Epithelial cell of esophagus (primary cell): ENCODE data around the gene TYRO3.

Experiments
- DNase-seq: peaks from one replicate; pipeline ENCODE4 v3.0.0; 2010; ENCODE audit warnings: low read depth
- H3K4me3 ChIP-seq: 2 replicates; pipeline ENCODE4 v1.5.1; 2011; ENCODE audit warnings: mild to moderate bottlenecking, low read length, control low read depth
- TF ChIP-seq, protein P1 (sequence below): IDR thresholded peaks from 2 replicates; pipeline ENCODE4 v1.5.1; 2011; ENCODE audit warnings: low read depth, mild to moderate bottlenecking, low read length, control low read depth, inconsistent platforms; ENCODE audit not compliant: insufficient read depth; ENCODE audit errors: missing control alignments

Gene TYRO3

DNA sequence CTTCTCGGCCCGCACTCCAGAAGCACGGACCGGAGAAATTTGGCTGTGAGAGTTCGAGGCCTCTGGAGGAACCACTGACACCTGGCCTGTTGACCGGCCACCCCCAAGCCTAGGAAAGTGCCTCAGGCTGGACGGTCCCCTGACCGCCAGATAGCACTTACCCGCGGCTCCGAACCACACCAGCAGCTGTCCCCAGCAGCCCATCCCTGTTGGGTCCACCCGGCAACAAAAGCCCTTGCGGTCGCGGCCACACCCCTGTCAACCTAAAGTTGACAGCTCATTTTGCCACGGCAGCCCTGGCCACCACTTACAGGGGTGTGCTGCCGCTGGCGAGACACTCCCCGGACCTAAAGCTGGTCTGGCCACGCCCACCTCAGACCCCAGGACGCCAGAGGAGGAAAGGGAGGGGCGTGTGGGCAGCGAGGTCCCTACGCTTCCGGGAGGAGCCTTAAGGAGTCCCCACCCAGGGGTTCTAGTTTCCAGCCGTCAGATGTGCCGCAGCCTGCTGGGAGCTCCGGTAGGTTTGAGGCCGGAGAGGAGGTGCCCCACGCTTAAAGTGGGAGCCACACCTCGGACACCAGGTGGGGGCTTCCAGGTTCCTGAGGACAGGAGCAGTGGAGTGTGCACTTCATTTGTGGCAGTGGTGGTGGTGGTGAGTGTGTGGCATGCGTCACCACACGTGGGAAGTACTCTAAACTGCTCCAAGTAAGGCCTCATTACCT lies 45.3 kb upstream of the TYRO3 start, which contains the start of gene LTK:
Gene LTK, minus strand, starts transcription at position 322 of the 722 bp plus-strand sequence. Its CDS starts 118 bp downstream, at position 204.
- no peak for DNase-seq
- H3K4me3 ChIP-seq: no peak within 1 kb of the TSS
- TF ChIP-seq, protein P1, sequence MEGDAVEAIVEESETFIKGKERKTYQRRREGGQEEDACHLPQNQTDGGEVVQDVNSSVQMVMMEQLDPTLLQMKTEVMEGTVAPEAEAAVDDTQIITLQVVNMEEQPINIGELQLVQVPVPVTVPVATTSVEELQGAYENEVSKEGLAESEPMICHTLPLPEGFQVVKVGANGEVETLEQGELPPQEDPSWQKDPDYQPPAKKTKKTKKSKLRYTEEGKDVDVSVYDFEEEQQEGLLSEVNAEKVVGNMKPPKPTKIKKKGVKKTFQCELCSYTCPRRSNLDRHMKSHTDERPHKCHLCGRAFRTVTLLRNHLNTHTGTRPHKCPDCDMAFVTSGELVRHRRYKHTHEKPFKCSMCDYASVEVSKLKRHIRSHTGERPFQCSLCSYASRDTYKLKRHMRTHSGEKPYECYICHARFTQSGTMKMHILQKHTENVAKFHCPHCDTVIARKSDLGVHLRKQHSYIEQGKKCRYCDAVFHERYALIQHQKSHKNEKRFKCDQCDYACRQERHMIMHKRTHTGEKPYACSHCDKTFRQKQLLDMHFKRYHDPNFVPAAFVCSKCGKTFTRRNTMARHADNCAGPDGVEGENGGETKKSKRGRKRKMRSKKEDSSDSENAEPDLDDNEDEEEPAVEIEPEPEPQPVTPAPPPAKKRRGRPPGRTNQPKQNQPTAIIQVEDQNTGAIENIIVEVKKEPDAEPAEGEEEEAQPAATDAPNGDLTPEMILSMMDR: no peak

DNA sequence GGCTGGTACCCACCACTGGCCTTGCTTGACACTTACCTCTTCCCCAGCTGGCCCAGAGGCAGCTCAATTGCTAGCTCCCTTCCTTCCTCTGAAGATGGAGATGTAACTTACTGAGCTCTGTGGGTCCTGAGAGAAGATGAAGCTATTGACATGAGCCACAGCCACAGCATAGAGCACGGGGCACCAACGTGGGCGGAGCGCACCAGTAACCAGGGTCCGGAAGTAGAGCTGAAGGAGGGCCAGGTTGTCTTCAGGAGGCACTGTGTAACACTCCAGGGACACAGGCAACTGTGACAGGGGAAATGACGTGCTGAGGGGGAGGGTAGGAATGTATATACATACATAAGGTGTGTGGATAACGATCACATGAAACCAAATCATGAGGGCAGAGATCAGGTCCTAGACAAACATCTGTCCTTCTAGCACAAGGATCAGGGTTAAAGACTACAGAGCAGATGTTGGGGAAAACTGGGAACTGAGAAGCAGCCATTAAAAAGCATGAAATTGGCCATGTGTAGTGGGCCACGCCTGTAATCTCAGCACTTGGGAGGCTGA lies 41.0 kb upstream of the TYRO3 start:
- DNase-seq: no peak
- TF ChIP-seq, protein P1: no peak
- H3K4me3 ChIP-seq: no peak overlapping the region

DNA sequence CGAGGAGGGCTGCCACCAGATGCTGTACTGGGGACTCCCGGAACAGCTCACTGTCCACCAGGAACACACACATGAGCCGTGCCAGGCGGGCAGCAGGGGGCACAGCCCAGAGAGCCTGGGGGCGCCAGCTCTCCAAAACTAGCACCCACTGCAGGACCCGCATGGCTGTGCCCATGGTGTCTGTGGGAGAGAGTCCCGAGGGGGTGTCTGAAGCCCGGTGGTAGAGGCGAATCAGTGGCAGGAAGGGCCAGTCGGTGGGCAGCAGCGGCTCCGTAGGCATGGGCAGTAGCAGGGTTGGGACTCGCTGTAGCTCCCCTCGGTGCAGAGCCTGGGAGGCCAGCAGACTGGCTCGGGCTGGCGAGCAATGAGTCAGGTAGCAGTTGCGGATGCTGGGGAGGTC lies 38.4 kb upstream of the TYRO3 start:
- no peak for DNase-seq
- no peak overlapping the region for H3K4me3 ChIP-seq
- TF ChIP-seq, protein P1: no peak

DNA sequence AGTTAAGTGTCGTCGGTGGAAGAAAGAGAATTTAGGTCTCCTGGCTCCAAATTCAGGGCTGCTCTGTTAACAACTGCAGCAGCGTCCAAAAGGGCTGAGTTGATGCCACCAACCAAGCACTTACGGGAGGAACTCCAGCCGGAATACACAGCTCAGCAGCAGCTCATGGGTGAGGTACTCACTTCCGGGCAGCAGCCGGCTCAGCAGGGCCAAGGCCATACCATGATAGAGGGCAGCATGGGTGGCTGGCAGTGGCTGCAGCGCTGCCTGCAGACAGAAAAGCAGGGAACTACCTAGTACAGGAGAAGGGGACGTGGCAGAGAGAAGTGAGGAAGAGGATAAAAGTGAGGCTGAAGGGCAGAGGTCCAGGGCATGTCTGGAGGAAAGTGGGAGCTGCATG lies 37.4 kb upstream of the TYRO3 start:
- no peak overlapping the region for H3K4me3 ChIP-seq
- TF ChIP-seq, protein P1: no peak
- no peak for DNase-seq

DNA sequence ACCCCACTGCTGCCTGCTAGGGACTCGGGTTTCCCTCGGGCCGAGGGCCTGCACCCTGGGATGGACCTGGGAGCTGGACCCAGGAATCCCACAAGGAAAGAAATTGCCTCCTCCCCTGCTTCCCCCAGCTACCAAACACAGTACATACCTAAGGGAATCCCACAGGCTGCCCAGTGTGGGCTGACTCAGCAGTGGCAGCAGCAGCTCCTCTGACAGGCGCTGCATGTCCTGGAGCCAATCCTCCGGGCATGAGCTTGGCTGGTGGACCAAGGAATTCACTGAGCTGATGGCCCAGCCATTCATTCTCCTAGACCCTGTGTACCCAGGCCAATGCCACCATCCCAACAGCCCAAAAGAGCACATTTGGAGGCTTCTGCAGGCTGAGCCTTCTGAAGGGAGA lies 35.9 kb upstream of the TYRO3 start:
- no peak overlapping the region for H3K4me3 ChIP-seq
- no peak for DNase-seq
- TF ChIP-seq, protein P1: no peak

DNA sequence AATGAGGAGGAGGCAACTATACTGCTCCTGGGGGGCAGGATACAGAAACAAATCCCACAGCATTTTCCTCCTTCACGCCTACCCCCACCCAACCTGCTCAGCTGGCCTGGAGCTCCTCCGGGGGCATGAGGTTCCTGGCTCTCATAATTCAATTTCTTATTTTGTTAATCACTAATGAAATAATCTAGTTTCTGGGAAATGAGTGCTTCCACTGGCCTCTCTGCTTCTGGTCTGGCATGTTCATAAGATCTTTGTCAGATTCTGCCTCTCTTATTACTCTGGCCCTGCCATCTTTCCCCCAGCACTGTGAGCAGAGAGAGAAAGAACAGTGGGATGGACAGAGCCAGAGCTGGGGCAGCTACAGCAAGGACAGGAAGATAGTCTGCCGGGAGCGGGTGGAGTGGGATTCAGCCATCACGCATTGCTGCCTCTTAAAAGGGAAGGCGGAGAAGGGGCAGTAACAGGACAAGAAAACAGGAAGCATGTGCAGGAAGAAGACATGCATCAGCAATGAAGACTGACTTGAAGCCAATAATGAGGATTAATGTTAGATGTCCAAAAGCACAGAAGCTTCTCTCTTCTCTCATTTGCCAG lies 28.6 kb upstream of the TYRO3 start:
- TF ChIP-seq, protein P1: no peak
- no peak for DNase-seq
- H3K4me3 ChIP-seq: no peak overlapping the region

DNA sequence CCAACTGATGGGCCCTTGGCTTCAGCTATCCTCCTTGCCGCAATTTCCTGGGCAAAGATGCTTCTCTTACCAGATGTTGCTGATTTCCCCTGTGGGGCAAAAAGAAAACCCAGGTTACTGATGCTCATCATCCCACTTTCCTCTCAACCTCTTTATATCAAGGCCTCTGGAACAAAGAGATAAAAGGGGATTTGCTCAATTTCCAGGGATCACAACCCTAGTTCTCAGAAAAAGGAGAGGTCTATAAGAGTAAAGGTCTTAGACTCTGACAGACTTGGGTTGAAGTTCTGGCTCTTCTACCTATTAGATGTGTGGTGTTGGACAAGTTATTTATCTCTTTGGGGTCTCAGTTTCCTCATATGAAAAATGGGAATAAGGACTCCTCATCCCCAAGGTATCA lies 23.5 kb upstream of the TYRO3 start:
- TF ChIP-seq, protein P1: no peak
- DNase-seq: no peak
- no peak overlapping the region for H3K4me3 ChIP-seq
